ENCODE results near the gene IL9. TPM values are rescaled to one million over a fixed set of nuclear protein-coding genes. Genes with fewer than 3 reads are reported as not detected.

Gene IL9
- polyA plus RNA-seq, 1 donor (not counting 4 experiments of a cell fraction or from before 2014, with no cell fraction given), result not detected

GRCh38 chr5:135890867-135891266 is 4.8 kb downstream of the IL9 start:
- H3K4me3 ChIP-seq (ENCODE audit: control insufficient read depth in 2 of 3, extremely low read depth in 1 of 3, insufficient read depth in 2 of 3, low read depth in 1 of 3, low read length in 3 of 3), result no peak overlapping the region
- H3K27me3 ChIP-seq (ENCODE audit: control insufficient read depth, extremely low read depth, insufficient read depth, low read length), result no peaks in the 10 kb centered on the region
- DNase-seq (ENCODE audit: low read depth, low spot score) (no peak), FAIRE-seq (no peak)
- H2AFZ ChIP-seq (ENCODE audit: control insufficient read depth, low read length), result no peak overlapping the region
- H3K27ac ChIP-seq (ENCODE audit: control insufficient read depth, insufficient read depth, low read length), result no peak overlapping the region
- dilution Hi-C loops (cut with MboI; ENCODE audit: extremely low pct_ligation_motif_present, low sequenced_read_pairs), result no loop called here
- no peaks in the 10 kb centered on the region for H3K9me1 ChIP-seq (ENCODE audit: control insufficient read depth, extremely low read depth, insufficient read depth, low read length)
- H3K36me3 ChIP-seq (ENCODE audit: control insufficient read depth in 2 of 2, extremely low read depth in 1 of 2, insufficient read depth in 2 of 2, low read length in 2 of 2), result no peaks in the 10 kb centered on the region
- no peaks in the 10 kb centered on the region for H3K9me3 ChIP-seq (ENCODE audit: control insufficient read depth, low read depth, low read length)
- H3K9ac ChIP-seq (ENCODE audit: control insufficient read depth, extremely low read depth, insufficient read depth, low read length), result no peak overlapping the region
- no peak overlapping the region for H3K4me2 ChIP-seq (ENCODE audit: control insufficient read depth, extremely low read depth, insufficient read depth, low read depth, low read length)
- no peak for TF ChIP-seq CTCF (optimal IDR thresholded peaks at IDR 0.05 in 1 of 3, IDR thresholded peaks at IDR 0.05 in 1 of 3, conservative IDR thresholded peaks at IDR 0.05 in 1 of 3; ENCODE audit: extremely low read depth in 1 of 3, insufficient read depth in 2 of 3, low read length in 3 of 3)
- TF ChIP-seq EZH2 (IDR thresholded peaks at IDR 0.05; ENCODE audit: low read length), result no peak
- H3K4me1 ChIP-seq (ENCODE audit: control insufficient read depth, extremely low read depth, insufficient read depth, low read length), result no peaks in the 10 kb centered on the region
- no peaks in the 10 kb centered on the region for H3K79me2 ChIP-seq (ENCODE audit: control insufficient read depth, insufficient read depth, low read length)
- no peaks in the 10 kb centered on the region for H4K20me1 ChIP-seq (ENCODE audit: control insufficient read depth, extremely low read depth, insufficient read depth, low read length)

GRCh38 chr5:135890296-135890695 is 5.3 kb downstream of the IL9 start:
- Histone ChIP-seq H3K4me2 (ENCODE audit: control insufficient read depth, extremely low read depth, insufficient read depth, low read depth, low read length) (no peak overlapping the region), H3K9ac (ENCODE audit: control insufficient read depth, extremely low read depth, insufficient read depth, low read length) (no peak overlapping the region), H2AFZ (ENCODE audit: control insufficient read depth, low read length) (no peak overlapping the region), H3K4me1 (ENCODE audit: control insufficient read depth, extremely low read depth, insufficient read depth, low read length) (no peaks in the 10 kb centered on the region), H3K27me3 (ENCODE audit: control insufficient read depth, extremely low read depth, insufficient read depth, low read length) (peaks cover under 1% of the 10 kb centered on the region), H3K79me2 (ENCODE audit: control insufficient read depth, insufficient read depth, low read length) (no peaks in the 10 kb centered on the region), H3K9me3 (ENCODE audit: control insufficient read depth, low read depth, low read length) (no peaks in the 10 kb centered on the region), H3K27ac (ENCODE audit: control insufficient read depth, insufficient read depth, low read length) (no peak overlapping the region), H3K4me3 (ENCODE audit: control insufficient read depth in 2 of 3, extremely low read depth in 1 of 3, insufficient read depth in 2 of 3, low read depth in 1 of 3, low read length in 3 of 3) (no peak overlapping the region), H4K20me1 (ENCODE audit: control insufficient read depth, extremely low read depth, insufficient read depth, low read length) (no peaks in the 10 kb centered on the region), H3K36me3 (ENCODE audit: control insufficient read depth in 2 of 2, extremely low read depth in 1 of 2, insufficient read depth in 2 of 2, low read length in 2 of 2) (no peaks in the 10 kb centered on the region), H3K9me1 (ENCODE audit: control insufficient read depth, extremely low read depth, insufficient read depth, low read length) (no peaks in the 10 kb centered on the region)
- FAIRE-seq, result no peak
- no peak for DNase-seq (ENCODE audit: low read depth, low spot score)
- TF ChIP-seq CTCF (optimal IDR thresholded peaks at IDR 0.05 in 1 of 3, IDR thresholded peaks at IDR 0.05 in 1 of 3, conservative IDR thresholded peaks at IDR 0.05 in 1 of 3; ENCODE audit: extremely low read depth in 1 of 3, insufficient read depth in 2 of 3, low read length in 3 of 3), result no peak
- no peak for TF ChIP-seq EZH2 (IDR thresholded peaks at IDR 0.05; ENCODE audit: low read length)
- dilution Hi-C loops (cut with MboI; ENCODE audit: extremely low pct_ligation_motif_present, low sequenced_read_pairs), result no loop called here
